ENCODE results near the gene PRODH.
"Not testable (repeated sequence)": the region's sequence is repeated elsewhere in the genome, so short reads cannot be mapped to it uniquely, and the experiment has no call there.

DNA sequence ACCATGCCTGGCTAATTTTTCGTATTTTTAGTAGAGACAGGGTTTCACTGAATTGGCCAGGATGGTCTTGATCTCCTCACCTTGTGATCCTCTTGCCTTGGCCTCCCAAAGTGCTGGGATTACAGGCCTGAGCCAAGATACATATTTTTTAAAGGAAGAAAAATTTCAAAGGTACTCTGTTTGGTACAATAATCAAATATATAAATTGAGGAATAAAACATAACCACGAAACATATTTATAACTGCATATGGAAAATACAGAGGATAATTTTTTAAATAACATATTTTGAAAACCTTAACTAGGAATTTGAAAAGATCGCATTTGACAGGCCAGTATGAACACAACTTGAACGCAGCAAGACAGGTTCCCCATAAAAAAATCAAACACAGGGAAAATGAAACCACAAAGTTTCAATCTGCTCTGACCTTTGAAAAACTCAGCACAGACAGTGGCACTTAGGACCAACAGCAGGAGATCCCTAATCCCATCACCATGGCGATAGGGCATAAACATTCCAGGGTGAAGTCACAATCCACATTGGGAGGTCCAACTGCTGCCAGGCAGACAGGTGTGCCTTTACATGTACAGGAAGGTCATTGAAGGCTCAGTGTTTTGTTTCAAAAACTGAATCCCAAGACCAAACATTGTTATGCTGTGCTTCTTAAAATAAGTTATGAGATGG lies 45.4 kb downstream of the PRODH start:
- not testable (repeated sequence) for TF ChIP-seq POLR2AphosphoS5 (IDR thresholded peaks at IDR 0.05; ENCODE audit: low read depth); EZH2 (IDR thresholded peaks at IDR 0.05; ENCODE audit: low read depth, unreplicated experiment); JUNB (IDR thresholded peaks at IDR 0.05; ENCODE audit: unreplicated experiment)
- TF ChIP-seq, protein P1, sequence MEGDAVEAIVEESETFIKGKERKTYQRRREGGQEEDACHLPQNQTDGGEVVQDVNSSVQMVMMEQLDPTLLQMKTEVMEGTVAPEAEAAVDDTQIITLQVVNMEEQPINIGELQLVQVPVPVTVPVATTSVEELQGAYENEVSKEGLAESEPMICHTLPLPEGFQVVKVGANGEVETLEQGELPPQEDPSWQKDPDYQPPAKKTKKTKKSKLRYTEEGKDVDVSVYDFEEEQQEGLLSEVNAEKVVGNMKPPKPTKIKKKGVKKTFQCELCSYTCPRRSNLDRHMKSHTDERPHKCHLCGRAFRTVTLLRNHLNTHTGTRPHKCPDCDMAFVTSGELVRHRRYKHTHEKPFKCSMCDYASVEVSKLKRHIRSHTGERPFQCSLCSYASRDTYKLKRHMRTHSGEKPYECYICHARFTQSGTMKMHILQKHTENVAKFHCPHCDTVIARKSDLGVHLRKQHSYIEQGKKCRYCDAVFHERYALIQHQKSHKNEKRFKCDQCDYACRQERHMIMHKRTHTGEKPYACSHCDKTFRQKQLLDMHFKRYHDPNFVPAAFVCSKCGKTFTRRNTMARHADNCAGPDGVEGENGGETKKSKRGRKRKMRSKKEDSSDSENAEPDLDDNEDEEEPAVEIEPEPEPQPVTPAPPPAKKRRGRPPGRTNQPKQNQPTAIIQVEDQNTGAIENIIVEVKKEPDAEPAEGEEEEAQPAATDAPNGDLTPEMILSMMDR (conservative IDR thresholded peaks at IDR 0.05; ENCODE audit: low read depth in 2 of 2) = not testable (repeated sequence)
- TF ChIP-seq, protein P2, sequence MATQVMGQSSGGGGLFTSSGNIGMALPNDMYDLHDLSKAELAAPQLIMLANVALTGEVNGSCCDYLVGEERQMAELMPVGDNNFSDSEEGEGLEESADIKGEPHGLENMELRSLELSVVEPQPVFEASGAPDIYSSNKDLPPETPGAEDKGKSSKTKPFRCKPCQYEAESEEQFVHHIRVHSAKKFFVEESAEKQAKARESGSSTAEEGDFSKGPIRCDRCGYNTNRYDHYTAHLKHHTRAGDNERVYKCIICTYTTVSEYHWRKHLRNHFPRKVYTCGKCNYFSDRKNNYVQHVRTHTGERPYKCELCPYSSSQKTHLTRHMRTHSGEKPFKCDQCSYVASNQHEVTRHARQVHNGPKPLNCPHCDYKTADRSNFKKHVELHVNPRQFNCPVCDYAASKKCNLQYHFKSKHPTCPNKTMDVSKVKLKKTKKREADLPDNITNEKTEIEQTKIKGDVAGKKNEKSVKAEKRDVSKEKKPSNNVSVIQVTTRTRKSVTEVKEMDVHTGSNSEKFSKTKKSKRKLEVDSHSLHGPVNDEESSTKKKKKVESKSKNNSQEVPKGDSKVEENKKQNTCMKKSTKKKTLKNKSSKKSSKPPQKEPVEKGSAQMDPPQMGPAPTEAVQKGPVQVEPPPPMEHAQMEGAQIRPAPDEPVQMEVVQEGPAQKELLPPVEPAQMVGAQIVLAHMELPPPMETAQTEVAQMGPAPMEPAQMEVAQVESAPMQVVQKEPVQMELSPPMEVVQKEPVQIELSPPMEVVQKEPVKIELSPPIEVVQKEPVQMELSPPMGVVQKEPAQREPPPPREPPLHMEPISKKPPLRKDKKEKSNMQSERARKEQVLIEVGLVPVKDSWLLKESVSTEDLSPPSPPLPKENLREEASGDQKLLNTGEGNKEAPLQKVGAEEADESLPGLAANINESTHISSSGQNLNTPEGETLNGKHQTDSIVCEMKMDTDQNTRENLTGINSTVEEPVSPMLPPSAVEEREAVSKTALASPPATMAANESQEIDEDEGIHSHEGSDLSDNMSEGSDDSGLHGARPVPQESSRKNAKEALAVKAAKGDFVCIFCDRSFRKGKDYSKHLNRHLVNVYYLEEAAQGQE (IDR thresholded peaks at IDR 0.05; ENCODE audit: unreplicated experiment) = not testable (repeated sequence)

Measured in GM23338 (cell line).